Astrocyte (in vitro differentiated cells and primary cell): ENCODE results near the gene ZNF212. TPM values are rescaled to one million over a fixed set of nuclear protein-coding genes. Genes with fewer than 3 reads are reported as not detected.
A peak's percentile ranks its signal among the peaks of the same experiment; 100 is the strongest.

Experiments used
- DNase-seq: peaks from one replicate; pipeline ENCODE4 v3.0.0-alpha.2; 2010; ENCODE audit warnings: low read depth
- FAIRE-seq: peaks from 2 replicates; lab custom pipeline; 2011; peaks lifted over from hg19 to GRCh38; lab: Jason Lieb, UNC
- H2AFZ ChIP-seq: 2 replicates; pipeline ENCODE4 v1.6.0; 2012; ENCODE audit warnings: low read depth, low read length, inconsistent platforms
- H3K27ac ChIP-seq: 2 replicates; pipeline ENCODE4 v1.5.1; 2011; ENCODE audit warnings: low read depth, low read length, inconsistent platforms
- H3K27me3 ChIP-seq: 2 replicates; pipeline ENCODE4 v1.6.0; 2011; ENCODE audit warnings: low read length, inconsistent platforms; ENCODE audit not compliant: insufficient read depth
- H3K36me3 ChIP-seq: 2 replicates; pipeline ENCODE4 v1.5.1; 2011; ENCODE audit warnings: low read length, inconsistent platforms; ENCODE audit not compliant: insufficient read depth
- H3K4me1 ChIP-seq: 2 replicates; pipeline ENCODE4 v1.5.1; 2011; ENCODE audit warnings: low read length, inconsistent platforms; ENCODE audit not compliant: insufficient read depth
- H3K4me2 ChIP-seq: 2 replicates; pipeline ENCODE4 v1.6.0; 2012; ENCODE audit warnings: low read length, inconsistent platforms
- H3K4me3 ChIP-seq: 2 replicates; pipeline ENCODE4 v1.5.1; 2011; ENCODE audit warnings: low read depth, mild to moderate bottlenecking, low read length, inconsistent platforms; ENCODE audit not compliant: insufficient read depth
- H3K79me2 ChIP-seq: 2 replicates; pipeline ENCODE4 v1.6.0; 2012; ENCODE audit warnings: mild to moderate bottlenecking, low read length, inconsistent platforms; ENCODE audit not compliant: insufficient read depth
- H3K9ac ChIP-seq: 2 replicates; pipeline ENCODE4 v1.6.0; 2012; ENCODE audit warnings: mild to moderate bottlenecking, low read length, inconsistent platforms
- H3K9me3 ChIP-seq: 2 replicates; pipeline ENCODE4 v1.5.1; 2012; ENCODE audit warnings: low read depth, mild to moderate bottlenecking, low read length, inconsistent platforms; ENCODE audit not compliant: insufficient read depth
- H4K20me1 ChIP-seq: 2 replicates; pipeline ENCODE4 v1.6.0; 2012; ENCODE audit warnings: low read length, inconsistent platforms; ENCODE audit not compliant: insufficient read depth
- H3K27ac Mint-ChIP-seq: one replicate; pipeline ENCODE4 v1.8.0; 2021; ENCODE audit warnings: mild to moderate bottlenecking, mixed read lengths; ENCODE audit not compliant: unreplicated experiment
- H3K27me3 Mint-ChIP-seq: one replicate; pipeline ENCODE4 v1.8.0; 2021; ENCODE audit warnings: low read depth, mixed read lengths; ENCODE audit not compliant: unreplicated experiment
- H3K36me3 Mint-ChIP-seq: one replicate; pipeline ENCODE4 v1.8.0; 2021; ENCODE audit warnings: low read depth, mixed read lengths; ENCODE audit not compliant: unreplicated experiment
- H3K4me1 Mint-ChIP-seq: one replicate; pipeline ENCODE4 v1.8.0; 2021; ENCODE audit warnings: low read depth, mixed read lengths; ENCODE audit not compliant: unreplicated experiment
- H3K4me3 Mint-ChIP-seq: one replicate; pipeline ENCODE4 v1.8.0; 2021; ENCODE audit warnings: mild to moderate bottlenecking, moderate library complexity, mixed read lengths; ENCODE audit not compliant: unreplicated experiment
- H3K9me3 Mint-ChIP-seq: one replicate; pipeline ENCODE4 v1.8.0; 2021; ENCODE audit warnings: mild to moderate bottlenecking, mixed read lengths; ENCODE audit not compliant: unreplicated experiment
- EZH2 ChIP-seq: IDR thresholded peaks from 2 replicates; pipeline ENCODE4 v1.6.1; 2012; ENCODE audit warnings: mild to moderate bottlenecking, low read length, inconsistent platforms; ENCODE audit not compliant: insufficient read depth
- total RNA-seq: library from RNA; stranded (reverse); gene quantifications from 2 replicates; pipeline ENCODE4 v1.2.1, GENCODE V29; 2021
- TF ChIP-seq, protein P1 (sequence below): IDR thresholded peaks from 2 replicates; pipeline ENCODE4 v1.5.1; 2011; ENCODE audit warnings: low read depth, mild to moderate bottlenecking, inconsistent platforms, low read length, moderate library complexity; ENCODE audit not compliant: insufficient read depth

Gene ZNF212
- total RNA-seq, 1 donor from 2014 or later, result 8.2 TPM

DNA sequence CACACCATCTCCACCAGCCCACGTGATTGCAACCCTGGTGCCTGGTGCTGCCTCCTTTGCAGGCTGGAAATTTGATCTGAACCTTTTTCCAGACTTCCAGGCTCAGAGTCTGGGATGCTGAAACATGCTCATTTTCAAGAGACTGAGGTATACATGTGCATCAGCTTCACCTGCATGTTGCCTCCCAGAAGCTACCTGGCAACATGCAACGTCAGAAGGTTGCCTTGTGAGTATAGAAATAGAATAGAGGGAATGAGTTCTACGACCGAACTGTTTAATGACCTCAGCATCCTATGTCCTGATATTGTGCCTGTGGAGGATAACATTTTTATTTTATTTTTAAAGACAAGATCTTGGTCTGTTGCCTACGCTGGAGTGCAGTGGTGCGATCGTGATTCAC is 1.9 kb upstream of the ZNF212 start:
- Mint-ChIP-seq H3K4me3 (no peak overlapping the region), H3K27me3 (no peaks in the 10 kb centered on the region), H3K36me3 (peaks cover under 1% of the 10 kb centered on the region), H3K9me3 (no peaks in the 10 kb centered on the region), H3K27ac (no peak overlapping the region), H3K4me1 (peaks cover 6% of the 10 kb centered on the region)
- H3K9me3 ChIP-seq, result no peaks in the 10 kb centered on the region
- H2AFZ ChIP-seq, result no peak overlapping the region
- H3K4me2 ChIP-seq, result no peak overlapping the region
- H3K36me3 ChIP-seq, result no peaks in the 10 kb centered on the region
- peaks cover 7% of the 10 kb centered on the region for H4K20me1 ChIP-seq
- no peaks in the 10 kb centered on the region for H3K27me3 ChIP-seq
- H3K9ac ChIP-seq, result no peak overlapping the region
- TF ChIP-seq, protein P1, sequence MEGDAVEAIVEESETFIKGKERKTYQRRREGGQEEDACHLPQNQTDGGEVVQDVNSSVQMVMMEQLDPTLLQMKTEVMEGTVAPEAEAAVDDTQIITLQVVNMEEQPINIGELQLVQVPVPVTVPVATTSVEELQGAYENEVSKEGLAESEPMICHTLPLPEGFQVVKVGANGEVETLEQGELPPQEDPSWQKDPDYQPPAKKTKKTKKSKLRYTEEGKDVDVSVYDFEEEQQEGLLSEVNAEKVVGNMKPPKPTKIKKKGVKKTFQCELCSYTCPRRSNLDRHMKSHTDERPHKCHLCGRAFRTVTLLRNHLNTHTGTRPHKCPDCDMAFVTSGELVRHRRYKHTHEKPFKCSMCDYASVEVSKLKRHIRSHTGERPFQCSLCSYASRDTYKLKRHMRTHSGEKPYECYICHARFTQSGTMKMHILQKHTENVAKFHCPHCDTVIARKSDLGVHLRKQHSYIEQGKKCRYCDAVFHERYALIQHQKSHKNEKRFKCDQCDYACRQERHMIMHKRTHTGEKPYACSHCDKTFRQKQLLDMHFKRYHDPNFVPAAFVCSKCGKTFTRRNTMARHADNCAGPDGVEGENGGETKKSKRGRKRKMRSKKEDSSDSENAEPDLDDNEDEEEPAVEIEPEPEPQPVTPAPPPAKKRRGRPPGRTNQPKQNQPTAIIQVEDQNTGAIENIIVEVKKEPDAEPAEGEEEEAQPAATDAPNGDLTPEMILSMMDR, result no peak
- no peak for TF ChIP-seq EZH2
- DNase-seq, result no peak
- FAIRE-seq, result no peak
- H3K4me1 ChIP-seq, result peaks cover 25% of the 10 kb centered on the region
- no peak overlapping the region for H3K27ac ChIP-seq
- peaks cover 29% of the 10 kb centered on the region for H3K79me2 ChIP-seq
- no peak overlapping the region for H3K4me3 ChIP-seq

DNA sequence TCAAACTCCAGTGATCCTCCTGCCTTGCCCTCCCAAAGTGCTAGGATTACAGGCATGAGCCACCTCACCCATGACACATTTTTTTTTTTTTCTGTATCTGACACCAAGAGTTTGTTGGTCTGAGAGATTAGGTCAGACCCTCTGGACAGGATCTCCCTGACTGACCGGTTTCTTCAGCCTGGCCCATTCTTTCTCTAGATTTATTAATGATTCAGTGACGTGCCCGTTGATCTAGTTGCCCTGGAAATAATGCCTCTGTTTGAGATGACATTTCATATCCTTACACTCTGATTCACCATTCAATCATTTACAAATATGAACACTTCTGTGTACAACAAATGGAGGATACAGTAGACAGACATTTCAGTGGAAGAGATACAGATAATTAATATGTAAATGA is 1.4 kb upstream of the ZNF212 start:
- Histone ChIP-seq H3K4me2 (no peak overlapping the region), H3K9ac (no peak overlapping the region), H2AFZ (no peak overlapping the region), H3K9me3 (no peaks in the 10 kb centered on the region), H3K4me3 (no peak overlapping the region), H3K27ac (no peak overlapping the region), H4K20me1 (peaks cover 7% of the 10 kb centered on the region), H3K36me3 (no peaks in the 10 kb centered on the region), H3K4me1 (peaks cover 22% of the 10 kb centered on the region), H3K27me3 (no peaks in the 10 kb centered on the region), H3K79me2 (peaks cover 34% of the 10 kb centered on the region)
- Mint-ChIP-seq H3K36me3 (peaks cover 5% of the 10 kb centered on the region), H3K27ac (no peak overlapping the region), H3K27me3 (no peaks in the 10 kb centered on the region), H3K4me3 (peak overlapping the region; percentile 51), H3K9me3 (no peaks in the 10 kb centered on the region), H3K4me1 (peaks cover 6% of the 10 kb centered on the region)
- no peak for TF ChIP-seq EZH2
- TF ChIP-seq, protein P1, result no peak
- no peak for FAIRE-seq
- no peak for DNase-seq

DNA sequence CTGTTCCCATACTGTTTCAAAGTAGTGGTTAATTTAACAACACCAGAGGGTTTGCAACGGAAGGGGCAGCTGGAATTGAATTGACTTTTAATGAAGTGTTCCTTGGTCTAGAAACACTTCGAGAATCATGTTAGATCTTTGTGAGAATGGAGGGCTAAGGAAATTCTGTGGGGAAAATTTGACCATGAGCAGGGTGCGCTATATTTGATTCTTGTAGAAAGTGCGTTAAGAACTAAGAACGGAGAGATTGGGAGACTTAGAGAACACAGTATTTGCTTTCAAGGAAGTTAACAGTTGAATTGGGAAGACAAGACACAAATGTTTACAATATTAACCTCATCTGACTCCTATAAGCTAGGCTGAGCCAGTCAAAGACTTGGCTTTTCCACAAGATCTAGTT is 1.2 kb downstream of the ZNF212 start:
- Mint-ChIP-seq H3K4me1 (peaks cover 5% of the 10 kb centered on the region), H3K9me3 (no peaks in the 10 kb centered on the region), H3K27ac (no peak overlapping the region), H3K4me3 (peak overlapping the region; percentile 96), H3K27me3 (no peaks in the 10 kb centered on the region), H3K36me3 (peaks cover 5% of the 10 kb centered on the region)
- H3K27me3 ChIP-seq, result no peaks in the 10 kb centered on the region
- no peaks in the 10 kb centered on the region for H3K36me3 ChIP-seq
- H2AFZ ChIP-seq, result no peak overlapping the region
- H3K27ac ChIP-seq, result peak overlapping the region; percentile 0
- H3K4me1 ChIP-seq, result peaks cover 13% of the 10 kb centered on the region
- H3K9ac ChIP-seq, result peak overlapping the region; percentile 89
- peak overlapping the region; percentile 98 for H3K4me2 ChIP-seq
- H3K9me3 ChIP-seq, result no peaks in the 10 kb centered on the region
- DNase-seq (no peak), FAIRE-seq (no peak)
- TF ChIP-seq, protein P1, result no peak
- TF ChIP-seq EZH2, result no peak
- H4K20me1 ChIP-seq, result peaks cover 17% of the 10 kb centered on the region
- peaks cover 54% of the 10 kb centered on the region for H3K79me2 ChIP-seq
- H3K4me3 ChIP-seq, result peak overlapping the region; percentile 92
